T-helper 2 cell treated with Interferon-gamma antibody and Interleukin-4, amounts not matched to agents 5 μg/mL and 100 μg/mL, for 36 hours (primary cell): Measurements from ENCODE around the gene CSKMT.
A peak's percentile ranks its signal among the peaks of the same experiment; 100 is the strongest.
"Not testable (repeated sequence)": the region's sequence is repeated elsewhere in the genome, so short reads cannot be mapped to it uniquely, and the experiment has no call there.

Experiments used
- DNase-seq: peaks from one replicate; pipeline ENCODE4 v3.0.0; 2021; ENCODE audit warnings: low spot score
- H3K27ac Mint-ChIP-seq: one replicate; pipeline ENCODE4 v1.8.0; 2021; ENCODE audit warnings: mild to moderate bottlenecking, mixed read lengths
- H3K27me3 Mint-ChIP-seq: one replicate; pipeline ENCODE4 v1.8.0; 2021; ENCODE audit warnings: low read depth, mixed read lengths
- H3K36me3 Mint-ChIP-seq: one replicate; pipeline ENCODE4 v1.8.0; 2021; ENCODE audit warnings: low read depth, mixed read lengths
- H3K4me1 Mint-ChIP-seq: one replicate; pipeline ENCODE4 v1.8.0; 2021; ENCODE audit warnings: low read depth, mixed read lengths
- H3K4me3 Mint-ChIP-seq: one replicate; pipeline ENCODE4 v1.8.0; 2022; ENCODE audit warnings: mild to moderate bottlenecking, moderate library complexity, mixed read lengths
- H3K9me3 Mint-ChIP-seq: one replicate; pipeline ENCODE4 v1.8.0; 2021; ENCODE audit warnings: mixed read lengths

Gene CSKMT

GRCh38 chr11:62687508-62688396 is 22.6 kb downstream of the CSKMT start:
- no peaks in the 10 kb centered on the region for H3K9me3 Mint-ChIP-seq
- H3K4me1 Mint-ChIP-seq = no peaks in the 10 kb centered on the region
- no peak overlapping the region for H3K4me3 Mint-ChIP-seq
- no peak for DNase-seq
- peaks cover 9% of the 10 kb centered on the region for H3K27me3 Mint-ChIP-seq
- no peak overlapping the region for H3K27ac Mint-ChIP-seq
- H3K36me3 Mint-ChIP-seq = peaks cover 14% of the 10 kb centered on the region

- H3K27me3 Mint-ChIP-seq = peaks cover 9% of the 10 kb centered on the region
- H3K36me3 Mint-ChIP-seq = peaks cover 17% of the 10 kb centered on the region
- H3K4me3 Mint-ChIP-seq = no peak overlapping the region
- DNase-seq = no peak
- no peaks in the 10 kb centered on the region for H3K9me3 Mint-ChIP-seq
- H3K27ac Mint-ChIP-seq = no peak overlapping the region
- no peaks in the 10 kb centered on the region for H3K4me1 Mint-ChIP-seq
These were observed 23.4 kb downstream of the CSKMT start for GRCh38 chr11:62688491-62688890.

GRCh38 chr11:62689421-62690183 is 24.5 kb downstream of the CSKMT start, which contains the start of gene LRRN4CL:
Gene LRRN4CL, minus strand, starts transcription at chr11:62689530. Its CDS starts 1,022 bp downstream, at chr11:62688508.
- Mint-ChIP-seq H3K27me3 (peaks cover 9% of the 10 kb centered on the region), H3K36me3 (peaks cover 17% of the 10 kb centered on the region), H3K4me3 (no peak within 1 kb of the TSS), H3K27ac (no peak within 1 kb of the TSS), H3K4me1 (peaks cover under 1% of the 10 kb centered on the region), H3K9me3 (no peaks in the 10 kb centered on the region)
- DNase-seq = no peak

GRCh38 chr11:62693624-62694023 is 28.5 kb downstream of the CSKMT start:
- H3K9me3 Mint-ChIP-seq, DNase-seq, H3K4me1 Mint-ChIP-seq, H3K27ac Mint-ChIP-seq, H3K4me3 Mint-ChIP-seq, H3K27me3 Mint-ChIP-seq: not testable (repeated sequence)
- H3K36me3 Mint-ChIP-seq = peaks cover 16% of the 10 kb centered on the region

GRCh38 chr11:62694455-62695167 is 29.5 kb downstream of the CSKMT start:
- DNase-seq = peak; percentile 60
- Mint-ChIP-seq H3K4me1 (peaks cover 5% of the 10 kb centered on the region), H3K27ac (peak overlapping the region; percentile 36), H3K36me3 (peaks cover 15% of the 10 kb centered on the region), H3K9me3 (no peaks in the 10 kb centered on the region), H3K27me3 (no peaks in the 10 kb centered on the region), H3K4me3 (no peak overlapping the region)

DNA sequence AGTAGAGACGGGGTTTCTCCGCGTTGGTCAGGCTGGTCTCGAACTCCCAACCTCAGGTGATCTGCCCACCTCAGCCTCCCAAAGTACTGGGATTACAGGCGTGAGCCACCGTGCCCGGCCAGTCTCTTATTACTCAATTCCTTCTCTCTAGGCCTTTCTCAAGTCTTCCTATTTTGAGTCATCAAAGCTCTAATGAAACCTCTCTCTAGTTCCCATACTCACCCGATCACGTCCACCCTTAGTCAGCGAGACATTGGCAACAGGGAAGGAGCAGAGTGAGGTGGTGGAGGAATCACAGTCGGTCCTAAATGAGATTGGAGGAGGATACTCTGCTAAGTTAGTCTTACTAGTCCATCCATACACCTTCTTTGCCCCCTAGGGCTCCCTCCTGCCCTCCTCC is 37.1 kb downstream of the CSKMT start:
- no peak for DNase-seq
- no peak overlapping the region for H3K4me3 Mint-ChIP-seq
- no peaks in the 10 kb centered on the region for H3K27me3 Mint-ChIP-seq
- H3K36me3 Mint-ChIP-seq = peaks cover 14% of the 10 kb centered on the region
- peaks cover 15% of the 10 kb centered on the region for H3K4me1 Mint-ChIP-seq
- no peaks in the 10 kb centered on the region for H3K9me3 Mint-ChIP-seq
- no peak overlapping the region for H3K27ac Mint-ChIP-seq

GRCh38 chr11:62703921-62704320 is 38.8 kb downstream of the CSKMT start:
- H3K36me3 Mint-ChIP-seq = peaks cover 15% of the 10 kb centered on the region
- peaks cover 25% of the 10 kb centered on the region for H3K4me1 Mint-ChIP-seq
- H3K9me3 Mint-ChIP-seq, H3K27me3 Mint-ChIP-seq, H3K27ac Mint-ChIP-seq, H3K4me3 Mint-ChIP-seq, DNase-seq: not testable (repeated sequence)

DNA sequence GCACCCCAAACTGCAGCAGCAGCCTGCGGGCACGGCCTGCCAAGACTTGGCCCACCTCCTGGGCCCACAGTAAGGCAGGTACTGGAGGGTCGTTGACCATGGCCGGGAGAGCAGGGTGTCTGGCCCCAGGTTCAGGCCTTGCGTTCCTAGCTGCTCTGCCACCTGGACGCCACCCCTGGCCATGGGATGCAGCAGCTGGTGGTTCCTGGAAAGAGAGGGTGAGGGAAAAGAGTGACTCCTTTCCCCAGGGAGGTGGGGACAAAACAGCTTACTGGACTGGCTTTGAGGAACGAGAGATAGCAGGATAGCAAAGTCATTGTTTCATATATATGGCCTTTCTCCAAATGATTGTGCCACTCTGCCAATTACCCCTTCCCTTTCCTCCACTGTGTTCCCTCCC is 40.3 kb downstream of the CSKMT start:
- Mint-ChIP-seq H3K9me3 (no peaks in the 10 kb centered on the region), H3K36me3 (peaks cover 23% of the 10 kb centered on the region)

GRCh38 chr11:62705880-62706849 is 41.1 kb downstream of the CSKMT start:
- Mint-ChIP-seq H3K36me3 (peaks cover 25% of the 10 kb centered on the region), H3K4me3 (peak overlapping the region; percentile 93), H3K4me1 (peaks cover 38% of the 10 kb centered on the region), H3K9me3 (no peaks in the 10 kb centered on the region), H3K27me3 (no peaks in the 10 kb centered on the region), H3K27ac (peak overlapping the region; percentile 81)
- DNase-seq = peak; percentile 91

More for the DNA sequence above, 40.3 kb downstream of the CSKMT start:
- DNase-seq = no peak
- Mint-ChIP-seq H3K4me1 (peaks cover 37% of the 10 kb centered on the region), H3K4me3 (peak overlapping the region; percentile 93), H3K27me3 (no peaks in the 10 kb centered on the region), H3K27ac (peak overlapping the region; percentile 81)

DNA sequence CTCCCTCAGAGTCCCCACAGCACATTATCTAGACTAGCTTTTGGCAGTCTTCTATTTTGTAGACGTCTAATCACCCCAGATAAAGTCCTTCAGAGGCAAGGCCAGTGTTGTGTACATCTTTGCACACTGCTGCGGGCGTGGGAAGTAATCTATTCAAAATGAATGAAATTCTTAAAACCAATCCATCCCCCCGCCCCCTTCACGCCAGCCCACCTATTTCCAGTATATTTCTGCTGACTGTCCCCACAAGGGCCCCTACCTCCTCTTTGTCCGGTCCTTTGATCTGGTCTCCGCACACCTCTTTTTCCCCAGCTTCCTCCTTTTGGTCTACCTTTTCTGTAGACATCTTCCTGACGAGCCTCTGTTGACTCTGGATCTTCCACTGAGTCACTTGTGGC is 41.7 kb downstream of the CSKMT start:
- H3K4me3 Mint-ChIP-seq = peak overlapping the region; percentile 41
- H3K4me1 Mint-ChIP-seq = peaks cover 38% of the 10 kb centered on the region
- H3K36me3 Mint-ChIP-seq = peaks cover 26% of the 10 kb centered on the region
- no peaks in the 10 kb centered on the region for H3K9me3 Mint-ChIP-seq
- no peaks in the 10 kb centered on the region for H3K27me3 Mint-ChIP-seq
- no peak for DNase-seq
- peak overlapping the region; percentile 38 for H3K27ac Mint-ChIP-seq

DNA sequence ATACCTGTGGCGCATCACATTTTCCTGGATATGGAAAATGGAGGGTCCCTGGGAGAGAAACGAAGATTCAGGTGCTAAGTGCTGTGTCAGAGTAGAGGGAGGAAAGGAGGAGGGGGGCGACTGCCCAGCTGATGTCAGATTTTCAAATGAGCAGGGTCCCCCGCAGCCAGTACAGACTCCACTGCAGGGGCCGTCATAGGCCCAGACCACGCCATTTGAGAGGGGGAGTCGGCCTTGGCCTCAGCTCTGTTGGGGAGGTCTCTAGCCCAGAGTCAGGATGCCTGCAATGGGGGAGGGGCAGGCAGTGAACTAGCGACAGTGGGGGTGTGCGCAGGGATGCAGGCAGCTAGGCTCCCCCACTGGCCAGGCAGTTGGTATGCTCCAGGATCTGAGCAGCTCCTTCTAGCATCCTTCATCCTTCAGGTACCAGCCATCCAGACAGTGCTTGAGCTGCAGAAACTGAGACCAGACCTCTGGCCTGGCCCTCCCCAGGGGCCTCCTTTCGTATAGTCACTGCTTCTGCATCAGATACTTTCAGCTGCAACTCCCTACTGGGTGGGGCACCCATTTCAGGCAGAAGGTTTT is 42.3 kb downstream of the CSKMT start, which contains the start of the genes BSCL2 and GNG3:
TSS of gene BSCL2 (minus strand) at position 148 of the 585 bp plus-strand sequence. CDS start 229 bp downstream, outside the sequence.
TSS of gene GNG3 (plus strand) at position 400 of the 585 bp plus-strand sequence. CDS start 620 bp downstream, outside the sequence.
- H3K27ac Mint-ChIP-seq = peak within 1 kb of the TSS; percentile 96
- peak within 1 kb of the TSS; percentile 95 for H3K4me3 Mint-ChIP-seq
- H3K27me3 Mint-ChIP-seq = no peaks in the 10 kb centered on the region
- H3K4me1 Mint-ChIP-seq = peaks cover 42% of the 10 kb centered on the region
- H3K36me3 Mint-ChIP-seq = peaks cover 27% of the 10 kb centered on the region
- no peak for DNase-seq
- H3K9me3 Mint-ChIP-seq = no peaks in the 10 kb centered on the region

DNA sequence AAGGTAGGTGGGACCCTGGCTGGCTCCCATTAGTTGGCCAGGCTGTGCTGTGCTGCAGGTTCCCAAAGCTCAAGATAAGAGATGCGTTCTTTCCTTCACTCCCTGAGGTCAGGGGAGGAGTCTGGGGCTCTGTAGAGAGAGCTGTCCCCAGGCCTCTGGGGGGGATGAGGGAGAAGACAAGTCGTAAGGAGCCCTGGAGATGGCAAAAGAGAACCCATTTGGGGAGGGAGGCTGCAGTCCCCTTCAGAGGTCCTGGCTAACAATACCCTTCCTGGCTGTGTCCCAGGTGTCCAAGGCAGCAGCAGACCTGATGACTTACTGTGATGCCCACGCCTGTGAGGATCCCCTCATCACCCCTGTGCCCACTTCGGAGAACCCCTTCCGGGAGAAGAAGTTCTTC is 43.3 kb downstream of the CSKMT start:
- peaks cover 52% of the 10 kb centered on the region for H3K4me1 Mint-ChIP-seq
- no peaks in the 10 kb centered on the region for H3K27me3 Mint-ChIP-seq
- H3K4me3 Mint-ChIP-seq = peak overlapping the region; percentile 95
- H3K27ac Mint-ChIP-seq = peak overlapping the region; percentile 96
- DNase-seq = no peak
- H3K36me3 Mint-ChIP-seq = peaks cover 34% of the 10 kb centered on the region
- no peaks in the 10 kb centered on the region for H3K9me3 Mint-ChIP-seq
